ENCODE measurements around the gene SIM2. TPM values are rescaled to one million over a fixed set of nuclear protein-coding genes. Genes with fewer than 3 reads are reported as not detected.

SIM2 gene
- total RNA-seq, 4 donors from 2014 or later: 1.2 TPM; not detected in 3

GRCh38 chr21:36798491-36798890 is 99.6 kb downstream of the SIM2 start:
- TF ChIP-seq CTCF (IDR thresholded peaks at IDR 0.05): no peak
- TF ChIP-seq POLR2A (IDR thresholded peaks at IDR 0.05): no peak
- no peak for TF ChIP-seq POLR2AphosphoS5 (IDR thresholded peaks at IDR 0.05)
- no peak for TF ChIP-seq EP300 (IDR thresholded peaks at IDR 0.05)
- H3K27ac ChIP-seq: no peak overlapping the region

More at GRCh38 chr21:36798491-36798890, 99.6 kb downstream of the SIM2 start:
- Histone ChIP-seq H3K4me3 (no peak overlapping the region), H3K9me3 (peaks cover 19% of the 10 kb centered on the region), H3K4me1 (no peaks in the 10 kb centered on the region), H3K36me3 (no peaks in the 10 kb centered on the region), H3K27me3 (no peaks in the 10 kb centered on the region)
- no peak for DNase-seq (ENCODE audit: low spot score in 2 of 2)

Other genes starting within 250 kb of the SIM2 start
- gene CLDN14, start 219.0 kb upstream of the SIM2 start, total RNA-seq: under 1 TPM in 2 of 4 donors, not detected in 2; 0.42 to 0.62 TPM

All from suprapubic skin (tissue), 4 donors.